Thyroid gland (tissue), 4 donors: ENCODE results near the gene PDE11A.

Experiments used
- CTCF ChIP-seq, 6 experiments: fragments of 200-600 bp in 3 of 6; fragments of 450-650 bp in 3 of 6; sonication (generic) in 3 of 6; IDR thresholded peaks; one replicate each; pipeline ENCODE4 v1.5.1; 2016 to 2019; ENCODE audit warnings: antibody characterized with exemption in 6 of 6, mild to moderate bottlenecking in 2 of 6, inconsistent platforms in 1 of 6, moderate library complexity in 1 of 6
- POLR2A ChIP-seq, 2 donors: fragments of 450-650 bp; IDR thresholded peaks; one replicate each; pipeline ENCODE4 v1.6.1; 2017; ENCODE audit warnings: antibody characterized with exemption in 2 of 2, mild to moderate bottlenecking in 2 of 2, moderate library complexity in 1 of 2

DNA sequence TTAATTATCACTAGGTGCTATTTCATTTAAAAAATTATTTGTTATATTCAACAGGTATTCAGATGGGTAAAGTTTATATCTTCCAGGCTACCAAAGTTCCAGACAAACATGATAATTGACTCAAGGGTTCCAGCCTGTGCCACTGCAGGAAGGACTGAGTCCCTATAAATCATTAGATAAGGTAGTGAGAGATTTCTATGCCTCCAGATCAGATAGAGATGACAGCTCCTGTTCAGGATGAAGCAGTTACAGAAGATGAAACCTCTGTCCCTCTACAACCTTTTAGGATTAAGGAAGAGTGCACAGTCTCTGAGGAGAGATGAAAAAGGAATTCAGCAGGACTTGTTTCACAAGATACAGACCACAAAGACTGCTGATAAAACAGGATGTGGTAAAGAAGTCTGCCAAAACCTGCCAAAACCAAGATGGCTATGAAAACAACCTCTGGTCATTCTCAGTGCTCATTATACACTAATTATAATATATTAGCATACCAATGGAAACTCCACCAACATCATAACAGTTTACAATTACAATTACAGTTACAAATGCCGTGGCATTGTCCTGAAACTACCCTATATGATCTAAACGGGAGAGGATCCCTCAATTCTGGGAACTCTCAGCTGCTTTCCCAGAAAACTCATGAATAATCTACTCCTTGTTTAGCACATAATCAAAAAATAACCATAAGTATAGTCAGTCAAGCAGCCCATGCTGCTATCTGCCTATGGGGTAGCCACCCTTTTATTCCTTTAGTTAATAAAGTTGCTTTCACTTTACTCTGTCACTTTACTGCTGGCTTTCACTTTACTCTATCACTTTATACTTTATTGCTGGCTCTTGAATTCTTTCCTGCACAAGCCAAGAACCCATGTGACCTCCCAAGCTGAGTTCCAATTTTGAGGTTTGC lies 288.5 kb downstream of the PDE11A start:
- no peak for TF ChIP-seq CTCF (IDR thresholded peaks at IDR 0.05)
- no peak for TF ChIP-seq POLR2A (IDR thresholded peaks at IDR 0.05)
